Stimulated activated effector memory CD8-positive, alpha-beta T cell treated with anti-CD3 and anti-CD28 coated beads, Interleukin-12 subunit alpha, Interleukin-12 subunit beta, amount 100 ng/mL, for 72 hours (primary cell): ENCODE results near the gene ARHGAP12.

Experiments used
- ATAC-seq: fragments of 150-1000 bp; cut with Tn5 transposase; 2 replicates; pipeline ENCODE4 v1.10.0; 2021
- DNase-seq, 2 donors: peaks; one replicate each; pipeline ENCODE4 v3.0.0; 2021 to 2022; ENCODE audit warnings: low spot score in 2 of 2
- H3K27ac Mint-ChIP-seq: one replicate; pipeline ENCODE4 v1.8.0; 2022; ENCODE audit warnings: mild to moderate bottlenecking, mixed read lengths
- H3K36me3 Mint-ChIP-seq: one replicate; pipeline ENCODE4 v1.8.0; 2022; ENCODE audit warnings: mild to moderate bottlenecking, mixed read lengths
- H3K4me1 Mint-ChIP-seq: one replicate; pipeline ENCODE4 v1.8.0; 2022; ENCODE audit warnings: mixed read lengths
- H3K4me3 Mint-ChIP-seq: one replicate; pipeline ENCODE4 v1.8.0; 2022; ENCODE audit warnings: mild to moderate bottlenecking, mixed read lengths
- H3K9me3 Mint-ChIP-seq: one replicate; pipeline ENCODE4 v1.8.0; 2022; ENCODE audit warnings: mixed read lengths

The ARHGAP12 gene

GRCh38 chr10:31884386-31884785 is 44.2 kb downstream of the ARHGAP12 start:
- no peaks in the 10 kb centered on the region for H3K36me3 Mint-ChIP-seq
- H3K4me3 Mint-ChIP-seq = no peak overlapping the region
- peaks cover 9% of the 10 kb centered on the region for H3K4me1 Mint-ChIP-seq
- DNase-seq = no peak
- no peak for ATAC-seq
- no peak overlapping the region for H3K27ac Mint-ChIP-seq
- no peaks in the 10 kb centered on the region for H3K9me3 Mint-ChIP-seq

GRCh38 chr10:31883397-31883796 is 45.2 kb downstream of the ARHGAP12 start:
- no peaks in the 10 kb centered on the region for H3K9me3 Mint-ChIP-seq
- H3K27ac Mint-ChIP-seq = no peak overlapping the region
- no peak for ATAC-seq
- no peak for DNase-seq
- no peaks in the 10 kb centered on the region for H3K36me3 Mint-ChIP-seq
- no peak overlapping the region for H3K4me3 Mint-ChIP-seq
- peaks cover 9% of the 10 kb centered on the region for H3K4me1 Mint-ChIP-seq

DNA sequence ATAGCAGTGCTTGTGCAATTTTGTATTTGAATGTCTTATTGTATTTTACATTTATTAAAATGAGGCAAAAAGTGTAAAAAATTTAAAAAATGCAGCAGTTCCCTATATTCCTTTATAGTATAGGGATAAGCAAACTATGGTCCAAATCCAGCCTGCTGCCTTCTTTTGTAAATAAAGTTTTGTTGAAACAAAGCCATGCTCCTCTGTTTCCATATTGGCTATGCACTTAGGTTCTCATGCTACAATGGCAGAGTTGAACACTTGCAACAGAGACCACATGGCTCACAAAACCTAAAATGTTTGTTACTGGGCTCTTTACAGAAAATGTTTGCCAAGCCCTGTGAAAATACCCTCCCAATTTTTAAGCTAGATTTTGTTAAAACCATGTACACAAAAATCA is 50.1 kb downstream of the ARHGAP12 start:
- H3K36me3 Mint-ChIP-seq = no peaks in the 10 kb centered on the region
- DNase-seq = no peak
- no peaks in the 10 kb centered on the region for H3K9me3 Mint-ChIP-seq
- no peak overlapping the region for H3K27ac Mint-ChIP-seq
- H3K4me1 Mint-ChIP-seq = peaks cover 9% of the 10 kb centered on the region
- no peak for ATAC-seq
- no peak overlapping the region for H3K4me3 Mint-ChIP-seq

DNA sequence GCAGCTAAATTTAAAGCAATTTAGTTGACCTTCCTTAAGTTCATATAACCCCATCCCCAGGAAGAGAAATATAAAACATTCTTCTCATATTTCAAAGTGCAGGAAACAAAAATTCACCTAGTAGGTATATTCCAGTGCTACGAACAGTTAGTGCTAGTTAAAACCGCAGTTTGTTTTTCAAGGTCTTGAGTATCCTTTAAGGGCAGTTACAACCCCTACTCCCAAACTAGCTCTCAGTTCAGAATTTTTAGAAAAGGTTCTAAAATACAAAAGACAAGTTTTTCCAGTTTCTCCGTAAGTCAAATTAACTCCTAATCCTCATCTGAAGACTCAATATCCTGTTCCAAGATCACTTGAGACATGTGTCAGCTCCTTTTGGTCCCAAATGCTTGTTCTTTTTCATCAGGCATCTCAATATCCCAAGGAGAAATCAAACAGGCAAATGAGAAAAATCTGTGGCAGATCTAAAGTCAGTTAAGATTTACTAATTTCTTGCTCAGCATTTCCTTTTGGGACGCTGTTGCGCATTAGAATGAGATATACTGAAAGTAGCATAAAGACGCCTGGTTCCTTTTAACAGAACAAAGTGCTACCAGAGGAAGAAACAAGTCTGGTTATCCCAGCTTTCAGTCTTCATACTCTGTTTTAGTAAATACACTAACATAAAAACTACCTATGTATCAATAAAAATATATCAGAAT is 51.8 kb downstream of the ARHGAP12 start:
- no peaks in the 10 kb centered on the region for H3K36me3 Mint-ChIP-seq
- DNase-seq (no peak), ATAC-seq (peak; percentile 61)
- H3K4me3 Mint-ChIP-seq = no peak overlapping the region
- peaks cover 9% of the 10 kb centered on the region for H3K4me1 Mint-ChIP-seq
- no peaks in the 10 kb centered on the region for H3K9me3 Mint-ChIP-seq
- H3K27ac Mint-ChIP-seq = no peak overlapping the region

DNA sequence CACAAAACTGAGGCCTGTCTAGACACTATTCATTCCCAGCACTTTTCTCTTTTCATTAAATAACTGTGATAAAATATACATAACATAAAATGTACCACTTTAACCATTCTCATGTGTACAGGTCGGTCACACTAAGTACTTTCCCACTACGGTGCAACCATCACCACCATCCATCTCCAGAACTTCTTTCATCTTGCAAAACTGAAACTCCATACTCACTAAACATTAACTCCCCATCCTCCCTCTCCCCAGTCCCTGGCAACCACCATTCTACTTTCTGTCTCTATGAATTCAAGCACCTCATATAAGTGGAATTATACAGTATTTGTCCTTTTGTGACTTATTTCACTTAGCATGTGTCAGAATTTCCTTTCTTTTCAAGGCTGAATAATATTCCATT is 53.0 kb downstream of the ARHGAP12 start:
- H3K4me1 Mint-ChIP-seq = peaks cover 9% of the 10 kb centered on the region
- ATAC-seq (no peak), DNase-seq (no peak)
- H3K36me3 Mint-ChIP-seq = no peaks in the 10 kb centered on the region
- H3K27ac Mint-ChIP-seq = no peak overlapping the region
- H3K9me3 Mint-ChIP-seq = no peaks in the 10 kb centered on the region
- H3K4me3 Mint-ChIP-seq = no peak overlapping the region

- ATAC-seq (no peak), DNase-seq (no peak)
- Mint-ChIP-seq H3K36me3 (no peaks in the 10 kb centered on the region), H3K27ac (no peak overlapping the region), H3K9me3 (no peaks in the 10 kb centered on the region), H3K4me1 (peaks cover 9% of the 10 kb centered on the region), H3K4me3 (no peak overlapping the region)
Observed at GRCh38 chr10:31873724-31874123, 54.9 kb downstream of the ARHGAP12 start.

GRCh38 chr10:31871266-31872065 is 57.2 kb downstream of the ARHGAP12 start:
- no peak overlapping the region for H3K27ac Mint-ChIP-seq
- H3K4me3 Mint-ChIP-seq = no peak overlapping the region
- no peak for DNase-seq
- H3K9me3 Mint-ChIP-seq = no peaks in the 10 kb centered on the region
- H3K4me1 Mint-ChIP-seq = peaks cover 2% of the 10 kb centered on the region
- H3K36me3 Mint-ChIP-seq = no peaks in the 10 kb centered on the region
- no peak for ATAC-seq

GRCh38 chr10:31867646-31868045 is 61.0 kb downstream of the ARHGAP12 start:
- ATAC-seq = no peak
- Mint-ChIP-seq H3K4me3 (no peak overlapping the region), H3K27ac (no peak overlapping the region), H3K36me3 (no peaks in the 10 kb centered on the region), H3K4me1 (peaks cover 18% of the 10 kb centered on the region), H3K9me3 (no peaks in the 10 kb centered on the region)
- DNase-seq = no peak

DNA sequence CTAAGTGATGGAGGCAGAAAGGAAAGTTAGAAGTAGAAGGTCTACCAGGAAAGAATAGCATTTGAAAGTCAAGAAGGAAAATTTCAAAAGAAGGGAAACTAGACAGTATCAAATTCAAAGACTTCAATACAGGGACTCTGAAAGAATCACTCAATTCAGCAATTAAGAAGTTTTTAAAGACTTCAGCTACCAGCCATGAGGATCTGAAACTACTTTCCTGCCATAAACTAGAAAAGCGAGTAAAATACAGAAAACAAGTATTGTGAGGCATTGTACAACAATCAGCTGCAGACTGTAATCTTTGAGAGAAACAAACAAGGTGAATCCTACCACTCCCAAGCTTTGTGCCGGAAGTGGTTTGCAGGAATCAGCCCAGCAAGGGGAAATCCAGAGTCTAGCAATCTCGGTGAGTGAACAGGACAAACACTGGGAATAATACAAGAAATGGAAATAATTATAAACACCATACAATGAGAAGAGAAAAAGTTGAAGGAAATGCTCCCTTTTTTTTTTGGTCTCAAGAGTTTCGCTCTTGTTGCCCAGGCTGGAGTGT is 62.4 kb downstream of the ARHGAP12 start:
- H3K27ac Mint-ChIP-seq = no peak overlapping the region
- no peaks in the 10 kb centered on the region for H3K9me3 Mint-ChIP-seq
- no peaks in the 10 kb centered on the region for H3K36me3 Mint-ChIP-seq
- H3K4me1 Mint-ChIP-seq = peaks cover 18% of the 10 kb centered on the region
- DNase-seq (no peak), ATAC-seq (no peak)
- no peak overlapping the region for H3K4me3 Mint-ChIP-seq

DNA sequence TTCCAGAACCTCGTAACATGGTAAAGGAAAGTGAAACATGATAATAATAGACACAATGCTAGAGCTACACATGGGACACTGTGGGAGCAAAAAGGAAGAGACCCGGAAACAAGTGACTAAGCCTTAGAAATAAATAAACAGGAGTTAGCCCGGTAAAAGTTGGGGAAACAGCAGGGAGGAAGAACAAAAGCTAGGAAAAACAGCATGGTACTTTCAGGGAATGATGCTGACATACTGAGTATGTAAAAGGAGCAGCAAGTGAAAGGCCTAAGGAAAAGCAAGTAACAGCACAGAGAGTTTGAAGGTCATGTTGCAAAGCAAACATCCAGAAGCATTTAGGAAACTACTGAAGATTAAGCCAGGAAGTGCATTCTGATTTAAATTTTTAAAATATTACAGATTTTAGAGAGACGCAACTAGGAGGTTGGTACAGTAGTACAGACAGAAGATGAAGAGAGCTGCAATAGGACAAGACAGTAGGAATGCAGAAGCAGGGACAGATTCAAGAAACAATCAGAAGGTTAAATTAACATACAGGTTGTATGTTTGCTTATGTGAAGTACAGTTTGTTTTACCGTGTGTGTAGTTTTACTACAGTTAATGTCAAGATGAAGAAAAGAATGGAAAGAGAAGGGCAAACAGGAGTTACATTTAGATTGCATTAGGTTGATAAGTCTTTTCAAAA is 63.7 kb downstream of the ARHGAP12 start:
- ATAC-seq = no peak

DNA sequence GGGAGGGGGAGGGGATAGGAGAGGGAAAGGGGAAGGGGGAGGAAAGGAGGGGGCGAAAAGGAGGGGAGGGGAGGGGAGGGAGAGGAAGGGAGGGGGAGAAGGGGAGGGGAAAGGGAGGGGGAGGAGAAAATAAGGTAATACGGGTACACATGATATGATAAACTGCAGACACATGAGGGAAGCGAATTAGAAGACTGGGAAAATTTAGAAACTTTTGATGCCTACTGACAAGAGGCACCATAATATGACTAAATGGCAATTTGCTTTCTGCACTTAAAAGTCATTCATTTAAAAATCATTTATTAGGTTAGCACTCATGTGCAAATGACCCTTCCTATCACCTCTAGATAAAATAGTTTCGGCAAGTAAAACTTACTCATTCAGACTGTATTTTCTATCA is 73.6 kb downstream of the ARHGAP12 start:
- DNase-seq (no peak), ATAC-seq (no peak)
- H3K27ac Mint-ChIP-seq = no peak overlapping the region
- H3K4me3 Mint-ChIP-seq = no peak overlapping the region
- no peaks in the 10 kb centered on the region for H3K9me3 Mint-ChIP-seq
- H3K36me3 Mint-ChIP-seq = peaks cover 8% of the 10 kb centered on the region
- no peaks in the 10 kb centered on the region for H3K4me1 Mint-ChIP-seq

More for the DNA sequence above, 63.7 kb downstream of the ARHGAP12 start:
- H3K4me3 Mint-ChIP-seq = no peak overlapping the region
- no peak for DNase-seq
- H3K27ac Mint-ChIP-seq = peak overlapping the region; percentile 30
- H3K36me3 Mint-ChIP-seq = peaks cover 4% of the 10 kb centered on the region
- H3K9me3 Mint-ChIP-seq = no peaks in the 10 kb centered on the region
- H3K4me1 Mint-ChIP-seq = peaks cover 18% of the 10 kb centered on the region

- no peak overlapping the region for H3K4me3 Mint-ChIP-seq
- H3K27ac Mint-ChIP-seq = no peak overlapping the region
- H3K4me1 Mint-ChIP-seq = no peaks in the 10 kb centered on the region
- peaks cover 6% of the 10 kb centered on the region for H3K36me3 Mint-ChIP-seq
- no peaks in the 10 kb centered on the region for H3K9me3 Mint-ChIP-seq
- no peak for DNase-seq
- ATAC-seq = no peak
Observed at GRCh38 chr10:31853629-31854028, 75.0 kb downstream of the ARHGAP12 start.

DNA sequence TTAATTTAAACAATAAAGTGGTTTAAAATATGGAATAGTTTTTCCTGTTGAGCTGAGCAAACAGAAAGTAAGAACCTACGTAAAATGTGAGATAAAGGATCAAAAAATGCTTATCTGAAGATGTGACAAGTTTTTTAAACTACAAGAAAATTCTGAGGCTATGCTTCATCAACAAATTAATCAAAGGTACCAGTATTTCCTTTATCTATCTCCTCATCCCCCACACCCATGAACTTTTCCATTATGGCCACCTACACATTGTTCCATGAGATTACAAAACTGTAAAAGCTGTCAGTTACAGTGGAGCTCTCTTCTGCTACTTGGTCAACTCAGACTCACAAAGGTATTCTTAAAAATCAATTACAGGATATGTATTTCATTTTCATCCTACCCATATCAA is 77.4 kb downstream of the ARHGAP12 start:
- Mint-ChIP-seq H3K9me3 (no peaks in the 10 kb centered on the region), H3K4me1 (no peaks in the 10 kb centered on the region), H3K36me3 (no peaks in the 10 kb centered on the region), H3K27ac (no peak overlapping the region), H3K4me3 (no peak overlapping the region)
- no peak for DNase-seq
- no peak for ATAC-seq

GRCh38 chr10:31847515-31847914 is 81.1 kb downstream of the ARHGAP12 start:
- Mint-ChIP-seq H3K36me3 (no peaks in the 10 kb centered on the region), H3K4me3 (no peak overlapping the region)

GRCh38 chr10:31838709-31839108 is 89.9 kb downstream of the ARHGAP12 start:
- no peaks in the 10 kb centered on the region for H3K36me3 Mint-ChIP-seq
- DNase-seq (no peak), ATAC-seq (no peak)
- H3K4me3 Mint-ChIP-seq = no peak overlapping the region
- H3K9me3 Mint-ChIP-seq = no peaks in the 10 kb centered on the region
- H3K27ac Mint-ChIP-seq = no peak overlapping the region
- H3K4me1 Mint-ChIP-seq = no peaks in the 10 kb centered on the region

More at GRCh38 chr10:31847515-31847914, 81.1 kb downstream of the ARHGAP12 start:
- ATAC-seq (no peak), DNase-seq (no peak)
- Mint-ChIP-seq H3K9me3 (no peaks in the 10 kb centered on the region), H3K4me1 (no peaks in the 10 kb centered on the region), H3K27ac (no peak overlapping the region)
